SK-N-SH (cell line): ENCODE data around the gene CD72. TPM values are rescaled to one million over a fixed set of nuclear protein-coding genes. Genes with fewer than 3 reads are reported as not detected.

ENCODE experiments used
- CTCF ChIA-PET: fragments of 300-600, 350-600 bp; formaldehyde crosslinking; extraction: SDS; loops from one replicate; lab custom pipeline; 2021; lab: Yijun Ruan, JAX
- POLR2A ChIA-PET: fragments of 350-600 bp; sonication (Branson Sonifier 250); formaldehyde crosslinking; extraction: SDS; loops from one replicate; lab custom pipeline; 2020; ENCODE audit warnings: antibody characterized with exemption, inconsistent platforms; lab: Yijun Ruan, JAX
- DNase-seq: peaks from one replicate; pipeline ENCODE4 v3.0.0; 2012
- H2AFZ ChIP-seq: fragments of 200-600 bp; sonication (generic); 2 replicates; pipeline ENCODE4 v1.8.1; 2016; ENCODE audit warnings: antibody characterized with exemption, mild to moderate bottlenecking, low read depth
- H3F3A ChIP-seq: fragments of 200-600 bp; sonication (generic); replicated peaks from 2 replicates; pipeline ENCODE3; 2016; ENCODE audit warnings: antibody characterized with exemption, mild to moderate bottlenecking; ENCODE audit not compliant: insufficient read depth
- H3K27ac ChIP-seq, 2 experiments: fragments of 200-500 bp in 1 of 2; fragments of 200-600 bp in 1 of 2; sonication (Bioruptor generic) in 1 of 2; sonication (generic), shearing (Covaris generic) in 1 of 2; 2 replicates each; pipeline versions ENCODE4 v1.5.1 to v1.6.1; 2014 to 2016; ENCODE audit warnings: low read depth in 2 of 2, inconsistent platforms in 1 of 2, low read length in 1 of 2, mild to moderate bottlenecking in 1 of 2, mixed read lengths in 1 of 2
- H3K27me3 ChIP-seq: fragments of 200-600 bp; sonication (generic), shearing (Covaris generic); 2 replicates; pipeline ENCODE4 v1.6.1; 2016; ENCODE audit warnings: mixed run types; ENCODE audit not compliant: insufficient read depth
- H3K36me3 ChIP-seq, 2 experiments: fragments of 200-500 bp in 1 of 2; fragments of 200-600 bp in 1 of 2; sonication (Bioruptor generic) in 1 of 2; sonication (generic) in 1 of 2; replicated peaks in 1 of 2; 2 replicates each; pipeline versions ENCODE3 to v1.5.1; 2014 to 2016; ENCODE audit warnings: low read length in 1 of 2, mild to moderate bottlenecking in 1 of 2; ENCODE audit not compliant: insufficient read depth in 2 of 2, control insufficient read depth in 1 of 2
- H3K4me1 ChIP-seq, 2 experiments: fragments of 200-500 bp in 1 of 2; fragments of 200-600 bp in 1 of 2; sonication (Bioruptor generic) in 1 of 2; sonication (generic), shearing (Covaris generic) in 1 of 2; 2 replicates each; pipeline versions ENCODE4 v1.5.1 to v1.6.1; 2014 to 2016; ENCODE audit warnings: low read depth in 1 of 2, low read length in 1 of 2, mixed run types in 1 of 2; ENCODE audit not compliant: insufficient read depth in 2 of 2, control insufficient read depth in 1 of 2
- H3K4me2 ChIP-seq: fragments of 200-600 bp; sonication (generic), shearing (Covaris generic); 2 replicates; pipeline ENCODE4 v1.6.1; 2017; ENCODE audit warnings: mixed run types
- H3K4me3 ChIP-seq, 2 experiments: fragments of 200-500 bp in 1 of 2; fragments of 200-600 bp in 1 of 2; sonication (Bioruptor generic) in 1 of 2; sonication (generic), shearing (Covaris generic) in 1 of 2; 2 replicates each; pipeline versions ENCODE4 v1.5.1 to v1.8.1; 2014 to 2016; ENCODE audit warnings: low read depth in 2 of 2, inconsistent platforms in 1 of 2, low read length in 1 of 2, mild to moderate bottlenecking in 1 of 2, mixed read lengths in 1 of 2, moderate library complexity in 1 of 2
- H3K79me2 ChIP-seq: fragments of 200-600 bp; sonication (generic); 2 replicates; pipeline ENCODE4 v1.8.1; 2017; ENCODE audit warnings: mild to moderate bottlenecking; ENCODE audit not compliant: insufficient read depth
- H3K9ac ChIP-seq: fragments of 200-600 bp; sonication (generic); 2 replicates; pipeline ENCODE4 v1.6.1; 2017; ENCODE audit warnings: mixed run types
- H3K9me2 ChIP-seq: fragments of 200-600 bp; sonication (generic); 2 replicates; pipeline ENCODE4 v1.6.1; 2017; ENCODE audit warnings: mixed run types
- H3K9me3 ChIP-seq: fragments of 200-600 bp; sonication (generic); 2 replicates; pipeline ENCODE4 v1.6.1; 2017; ENCODE audit warnings: mixed run types, mild to moderate bottlenecking, moderate library complexity
- H4K20me1 ChIP-seq: fragments of 200-600 bp; sonication (generic); 2 replicates; pipeline ENCODE4 v1.6.1; 2017; ENCODE audit warnings: mild to moderate bottlenecking, mixed run types; ENCODE audit not compliant: insufficient read depth
- CHD2 ChIP-seq: fragments of 150-350 bp; IDR thresholded peaks from 2 replicates; pipeline ENCODE4 v1.6.1; 2018; ENCODE audit warnings: low read length; ENCODE audit not compliant: partially characterized antibody
- ELF1 ChIP-seq: IDR thresholded peaks from 2 replicates; pipeline ENCODE4 v1.4.0; 2012
- EZH2phosphoT487 ChIP-seq: fragments of 200-600 bp; sonication (generic); IDR thresholded peaks from 2 replicates; pipeline ENCODE4 v1.6.1; 2017; ENCODE audit warnings: low read depth, mixed run types, mild to moderate bottlenecking, antibody characterized with exemption, moderate library complexity, borderline replicate concordance
- FOSL2 ChIP-seq: IDR thresholded peaks from 2 replicates; pipeline ENCODE4 v1.4.0; 2012; ENCODE audit warnings: low read depth, mild to moderate bottlenecking, moderate library complexity, borderline replicate concordance
- FOXM1 ChIP-seq: IDR thresholded peaks from 2 replicates; pipeline ENCODE4 v1.4.0; 2012; ENCODE audit warnings: low read depth, mild to moderate bottlenecking
- JUND ChIP-seq: IDR thresholded peaks from 2 replicates; pipeline ENCODE4 v1.4.0; 2012
- MEF2A ChIP-seq: IDR thresholded peaks from 2 replicates; pipeline ENCODE4 v1.4.0; 2012; ENCODE audit warnings: low read depth, borderline replicate concordance
- MXI1 ChIP-seq: IDR thresholded peaks from 2 replicates; pipeline ENCODE4 v1.6.1; 2012; ENCODE audit warnings: mild to moderate bottlenecking, low read depth, low read length, improper control_type of control experiment
- NFIC ChIP-seq: IDR thresholded peaks from 2 replicates; pipeline ENCODE4 v1.4.0; 2012; ENCODE audit warnings: borderline replicate concordance
- POLR2AphosphoS5 ChIP-seq: IDR thresholded peaks from 2 replicates; pipeline ENCODE4 v1.6.1; 2012; ENCODE audit warnings: low read depth, low read length
- RFX5 ChIP-seq: IDR thresholded peaks from 2 replicates; pipeline ENCODE4 v1.6.1; 2012; ENCODE audit warnings: mild to moderate bottlenecking, improper control_type of control experiment, low read length
- RXRA ChIP-seq: IDR thresholded peaks from 2 replicates; pipeline ENCODE4 v1.4.0; 2012; ENCODE audit warnings: low read depth, mild to moderate bottlenecking, borderline replicate concordance
- SIN3A ChIP-seq: IDR thresholded peaks from 2 replicates; pipeline ENCODE4 v1.6.1; 2012; ENCODE audit warnings: low read depth, mild to moderate bottlenecking, low read length, moderate library complexity, borderline replicate concordance
- YY1 ChIP-seq: IDR thresholded peaks from 2 replicates; pipeline ENCODE4 v1.4.0; 2012; ENCODE audit warnings: low read depth, mild to moderate bottlenecking
- WGBS: methylation state at CpG from one replicate; pipeline ENCODE4 v1.1.6; 2017; ENCODE audit warnings: low lambda C conversion rate; 5-methylcytosine and 5-hydroxymethylcytosine counted together
- polyA plus RNA-seq, 3 experiments: library from polyadenylated mRNA; depleted of rRNA; stranded (reverse); fragments of >200 nt; gene quantifications; 2 replicates each; pipeline ENCODE4 v1.2.3, GENCODE V29; 2012
- TF ChIP-seq, protein P1 (sequence below): fragments of 150-350 bp; IDR thresholded peaks from 2 replicates; pipeline ENCODE4 v1.6.1; 2017; ENCODE audit warnings: antibody characterized with exemption, low read length, low read depth, borderline replicate concordance
- TF ChIP-seq, protein P2 (sequence below): IDR thresholded peaks from 2 replicates; pipeline ENCODE4 v1.4.0; 2012; ENCODE audit warnings: low read depth, borderline replicate concordance
- TF ChIP-seq, protein P3 (sequence below): IDR thresholded peaks from 2 replicates; pipeline ENCODE4 v1.4.0; 2012; ENCODE audit warnings: low read depth, borderline replicate concordance
- TF ChIP-seq, protein P4 (sequence below): IDR thresholded peaks from 2 replicates; pipeline ENCODE4 v1.6.1; 2012; ENCODE audit warnings: mild to moderate bottlenecking, low read depth, low read length, moderate library complexity
- TF ChIP-seq, protein P5 (sequence below): IDR thresholded peaks from 2 replicates; pipeline ENCODE4; 2012

CD72 gene
- polyA plus RNA-seq, 1 of the 3 experiments (the other 2 are of a cell fraction), result 2.7 TPM

DNA sequence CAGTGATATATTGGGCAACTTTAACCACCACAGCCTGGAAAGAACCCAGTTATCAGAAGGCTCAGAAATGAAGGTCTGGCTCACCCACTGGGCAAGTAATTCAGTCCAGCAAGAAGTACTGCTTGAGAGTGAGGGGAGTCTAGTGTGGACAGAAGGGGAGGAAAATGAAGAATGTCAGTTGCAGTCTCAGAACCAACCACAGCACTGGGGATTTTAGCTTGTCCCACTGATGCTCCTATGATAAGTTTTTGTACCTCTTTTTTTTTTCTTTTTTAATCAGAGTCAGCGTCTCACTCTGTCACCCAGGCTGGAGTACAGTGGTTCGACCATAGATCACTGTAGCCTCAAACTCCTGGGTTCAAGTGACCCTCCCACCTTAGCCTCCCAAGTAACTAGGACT, 9.4 kb upstream of the CD72 start:
- no peaks in the 10 kb centered on the region for H3K4me1 ChIP-seq
- DNase-seq, result no peak
- H3K27ac ChIP-seq, result no peak overlapping the region
- H4K20me1 ChIP-seq, result no peaks in the 10 kb centered on the region
- ChIA-PET POLR2A (no interaction called here), CTCF (interaction anchor here (0.9 to 6.4 kb wide), 2 partner anchors 15 to 19 kb away, joined by 3 to 32 read pairs; no protein-coding TSS in a partner anchor)
- H2AFZ ChIP-seq, result no peak overlapping the region
- no peaks in the 10 kb centered on the region for H3K9me3 ChIP-seq
- no peak overlapping the region for H3K9ac ChIP-seq
- no peaks in the 10 kb centered on the region for H3K36me3 ChIP-seq
- TF ChIP-seq NFIC, result no peak
- TF ChIP-seq, protein P1, sequence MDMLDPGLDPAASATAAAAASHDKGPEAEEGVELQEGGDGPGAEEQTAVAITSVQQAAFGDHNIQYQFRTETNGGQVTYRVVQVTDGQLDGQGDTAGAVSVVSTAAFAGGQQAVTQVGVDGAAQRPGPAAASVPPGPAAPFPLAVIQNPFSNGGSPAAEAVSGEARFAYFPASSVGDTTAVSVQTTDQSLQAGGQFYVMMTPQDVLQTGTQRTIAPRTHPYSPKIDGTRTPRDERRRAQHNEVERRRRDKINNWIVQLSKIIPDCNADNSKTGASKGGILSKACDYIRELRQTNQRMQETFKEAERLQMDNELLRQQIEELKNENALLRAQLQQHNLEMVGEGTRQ, result no peak
- TF ChIP-seq POLR2AphosphoS5, result no peak
- TF ChIP-seq FOXM1, result no peak
- TF ChIP-seq, protein P2, sequence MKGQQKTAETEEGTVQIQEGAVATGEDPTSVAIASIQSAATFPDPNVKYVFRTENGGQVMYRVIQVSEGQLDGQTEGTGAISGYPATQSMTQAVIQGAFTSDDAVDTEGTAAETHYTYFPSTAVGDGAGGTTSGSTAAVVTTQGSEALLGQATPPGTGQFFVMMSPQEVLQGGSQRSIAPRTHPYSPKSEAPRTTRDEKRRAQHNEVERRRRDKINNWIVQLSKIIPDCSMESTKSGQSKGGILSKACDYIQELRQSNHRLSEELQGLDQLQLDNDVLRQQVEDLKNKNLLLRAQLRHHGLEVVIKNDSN, result no peak
- no peak for TF ChIP-seq RFX5
- TF ChIP-seq, protein P3, sequence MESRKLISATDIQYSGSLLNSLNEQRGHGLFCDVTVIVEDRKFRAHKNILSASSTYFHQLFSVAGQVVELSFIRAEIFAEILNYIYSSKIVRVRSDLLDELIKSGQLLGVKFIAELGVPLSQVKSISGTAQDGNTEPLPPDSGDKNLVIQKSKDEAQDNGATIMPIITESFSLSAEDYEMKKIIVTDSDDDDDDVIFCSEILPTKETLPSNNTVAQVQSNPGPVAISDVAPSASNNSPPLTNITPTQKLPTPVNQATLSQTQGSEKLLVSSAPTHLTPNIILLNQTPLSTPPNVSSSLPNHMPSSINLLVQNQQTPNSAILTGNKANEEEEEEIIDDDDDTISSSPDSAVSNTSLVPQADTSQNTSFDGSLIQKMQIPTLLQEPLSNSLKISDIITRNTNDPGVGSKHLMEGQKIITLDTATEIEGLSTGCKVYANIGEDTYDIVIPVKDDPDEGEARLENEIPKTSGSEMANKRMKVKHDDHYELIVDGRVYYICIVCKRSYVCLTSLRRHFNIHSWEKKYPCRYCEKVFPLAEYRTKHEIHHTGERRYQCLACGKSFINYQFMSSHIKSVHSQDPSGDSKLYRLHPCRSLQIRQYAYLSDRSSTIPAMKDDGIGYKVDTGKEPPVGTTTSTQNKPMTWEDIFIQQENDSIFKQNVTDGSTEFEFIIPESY, result no peak
- no peak for TF ChIP-seq RXRA
- no peak for TF ChIP-seq SIN3A
- TF ChIP-seq, protein P4, sequence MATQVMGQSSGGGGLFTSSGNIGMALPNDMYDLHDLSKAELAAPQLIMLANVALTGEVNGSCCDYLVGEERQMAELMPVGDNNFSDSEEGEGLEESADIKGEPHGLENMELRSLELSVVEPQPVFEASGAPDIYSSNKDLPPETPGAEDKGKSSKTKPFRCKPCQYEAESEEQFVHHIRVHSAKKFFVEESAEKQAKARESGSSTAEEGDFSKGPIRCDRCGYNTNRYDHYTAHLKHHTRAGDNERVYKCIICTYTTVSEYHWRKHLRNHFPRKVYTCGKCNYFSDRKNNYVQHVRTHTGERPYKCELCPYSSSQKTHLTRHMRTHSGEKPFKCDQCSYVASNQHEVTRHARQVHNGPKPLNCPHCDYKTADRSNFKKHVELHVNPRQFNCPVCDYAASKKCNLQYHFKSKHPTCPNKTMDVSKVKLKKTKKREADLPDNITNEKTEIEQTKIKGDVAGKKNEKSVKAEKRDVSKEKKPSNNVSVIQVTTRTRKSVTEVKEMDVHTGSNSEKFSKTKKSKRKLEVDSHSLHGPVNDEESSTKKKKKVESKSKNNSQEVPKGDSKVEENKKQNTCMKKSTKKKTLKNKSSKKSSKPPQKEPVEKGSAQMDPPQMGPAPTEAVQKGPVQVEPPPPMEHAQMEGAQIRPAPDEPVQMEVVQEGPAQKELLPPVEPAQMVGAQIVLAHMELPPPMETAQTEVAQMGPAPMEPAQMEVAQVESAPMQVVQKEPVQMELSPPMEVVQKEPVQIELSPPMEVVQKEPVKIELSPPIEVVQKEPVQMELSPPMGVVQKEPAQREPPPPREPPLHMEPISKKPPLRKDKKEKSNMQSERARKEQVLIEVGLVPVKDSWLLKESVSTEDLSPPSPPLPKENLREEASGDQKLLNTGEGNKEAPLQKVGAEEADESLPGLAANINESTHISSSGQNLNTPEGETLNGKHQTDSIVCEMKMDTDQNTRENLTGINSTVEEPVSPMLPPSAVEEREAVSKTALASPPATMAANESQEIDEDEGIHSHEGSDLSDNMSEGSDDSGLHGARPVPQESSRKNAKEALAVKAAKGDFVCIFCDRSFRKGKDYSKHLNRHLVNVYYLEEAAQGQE, result no peak
- TF ChIP-seq MEF2A, result no peak
- TF ChIP-seq YY1, result no peak
- TF ChIP-seq, protein P5, sequence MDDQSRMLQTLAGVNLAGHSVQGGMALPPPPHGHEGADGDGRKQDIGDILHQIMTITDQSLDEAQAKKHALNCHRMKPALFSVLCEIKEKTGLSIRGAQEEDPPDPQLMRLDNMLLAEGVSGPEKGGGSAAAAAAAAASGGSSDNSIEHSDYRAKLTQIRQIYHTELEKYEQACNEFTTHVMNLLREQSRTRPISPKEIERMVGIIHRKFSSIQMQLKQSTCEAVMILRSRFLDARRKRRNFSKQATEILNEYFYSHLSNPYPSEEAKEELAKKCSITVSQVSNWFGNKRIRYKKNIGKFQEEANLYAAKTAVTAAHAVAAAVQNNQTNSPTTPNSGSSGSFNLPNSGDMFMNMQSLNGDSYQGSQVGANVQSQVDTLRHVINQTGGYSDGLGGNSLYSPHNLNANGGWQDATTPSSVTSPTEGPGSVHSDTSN, result no peak
- no peak for TF ChIP-seq EZH2phosphoT487
- TF ChIP-seq JUND, result no peak
- no peak for TF ChIP-seq CHD2
- no peak for TF ChIP-seq ELF1
- no peak for TF ChIP-seq MXI1
- no peak for TF ChIP-seq FOSL2
- no peaks in the 10 kb centered on the region for H3F3A ChIP-seq
- no peaks in the 10 kb centered on the region for H3K27me3 ChIP-seq
- H3K9me2 ChIP-seq, result no peaks in the 10 kb centered on the region
- no peak overlapping the region for H3K4me2 ChIP-seq
- no peak overlapping the region for H3K4me3 ChIP-seq
- no peaks in the 10 kb centered on the region for H3K79me2 ChIP-seq
- WGBS, result 68% methylated on average over 2 of the region's 2 CpGs
